GM21619 (cell line): ENCODE measurements around the gene PDLIM3.
"Not testable (repeated sequence)": the region's sequence is repeated elsewhere in the genome, so short reads cannot be mapped to it uniquely, and the experiment has no call there.

Source experiments
- ATAC-seq: cut with Tn5 transposase; IDR thresholded peaks from one replicate; pipeline ENCODE4 v1.9.1; 2021; ENCODE audit not compliant: unreplicated experiment

The PDLIM3 gene

DNA sequence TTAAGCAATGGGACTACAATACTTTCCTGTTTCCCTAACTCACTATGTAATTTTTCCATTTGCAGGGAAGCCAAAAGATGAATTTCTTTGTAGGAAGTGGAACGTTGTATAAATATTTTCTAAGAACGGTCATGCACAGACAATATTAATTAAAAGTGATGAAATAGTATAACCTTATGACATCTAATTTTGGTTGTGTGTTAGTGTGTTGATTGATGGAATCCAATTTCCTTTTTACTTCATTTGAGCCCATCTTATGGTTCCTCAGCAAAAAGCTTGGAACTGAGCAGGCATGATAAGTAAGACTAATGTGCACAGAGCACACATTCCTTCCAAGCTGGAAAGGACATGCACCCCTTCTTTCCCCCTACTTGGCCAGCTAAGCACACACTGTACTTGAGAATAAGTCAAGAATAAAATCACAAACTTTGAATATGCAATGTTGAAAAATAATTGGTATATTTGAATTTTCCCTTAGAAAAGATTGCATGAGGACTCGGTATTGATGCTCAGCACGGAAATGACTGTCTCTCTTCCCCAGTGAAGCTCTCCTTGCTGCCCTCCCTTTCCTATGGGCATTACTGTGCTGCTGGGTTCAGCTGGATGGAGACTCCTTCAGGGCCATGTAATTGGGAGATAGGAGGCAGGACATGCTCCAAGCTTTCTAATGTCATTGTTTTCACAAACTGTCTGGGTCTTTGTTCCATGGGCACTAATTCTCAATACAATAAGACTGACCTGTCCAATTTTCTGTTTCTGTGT, 19.2 kb upstream of the PDLIM3 start:
- no peak for ATAC-seq

GRCh38 chr4:185552254-185552653, 16.9 kb upstream of the PDLIM3 start:
- no peak for ATAC-seq

GRCh38 chr4:185550933-185551332, 15.6 kb upstream of the PDLIM3 start:
- ATAC-seq: no peak

- ATAC-seq: no peak
Measured at GRCh38 chr4:185549095-185549639, 13.9 kb upstream of the PDLIM3 start.

DNA sequence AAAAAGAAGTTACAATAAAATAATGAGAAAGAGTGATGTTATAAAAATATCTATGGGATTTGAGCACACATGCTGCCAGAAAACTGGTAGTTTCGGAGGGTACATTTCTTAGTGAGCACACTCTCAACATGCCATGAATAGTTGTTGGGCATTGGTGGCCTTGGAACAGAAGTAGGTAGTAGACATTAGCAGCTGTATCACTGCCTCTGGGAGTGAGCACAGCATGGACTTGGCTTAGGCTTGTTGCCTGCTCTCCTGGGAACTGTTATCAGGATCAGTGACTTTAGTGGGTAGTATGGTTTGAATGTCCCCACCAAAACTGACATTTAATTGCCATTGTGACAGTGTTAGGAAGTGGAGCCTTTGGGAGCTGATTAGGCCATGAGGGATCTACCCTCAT, 13.3 kb upstream of the PDLIM3 start:
- ATAC-seq: no peak

DNA sequence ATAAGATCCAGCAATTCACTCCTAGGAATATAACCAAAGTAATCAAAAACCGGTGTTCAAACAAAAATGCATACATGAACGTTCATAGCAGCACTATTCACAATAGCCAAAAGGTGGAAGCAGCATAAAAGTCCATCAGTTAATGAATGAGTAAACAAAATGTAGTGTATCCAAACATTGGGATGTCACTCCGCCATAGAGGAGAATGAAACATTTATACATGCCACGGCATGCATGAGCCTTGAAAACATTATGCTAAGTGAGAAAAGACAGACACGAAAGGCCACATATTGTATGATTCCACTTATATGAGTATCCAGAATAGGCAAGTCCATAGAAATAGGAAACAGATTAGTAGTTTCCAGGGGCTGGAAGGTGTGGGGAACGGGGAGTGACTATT, 11.0 kb upstream of the PDLIM3 start:
- ATAC-seq: no peak

DNA sequence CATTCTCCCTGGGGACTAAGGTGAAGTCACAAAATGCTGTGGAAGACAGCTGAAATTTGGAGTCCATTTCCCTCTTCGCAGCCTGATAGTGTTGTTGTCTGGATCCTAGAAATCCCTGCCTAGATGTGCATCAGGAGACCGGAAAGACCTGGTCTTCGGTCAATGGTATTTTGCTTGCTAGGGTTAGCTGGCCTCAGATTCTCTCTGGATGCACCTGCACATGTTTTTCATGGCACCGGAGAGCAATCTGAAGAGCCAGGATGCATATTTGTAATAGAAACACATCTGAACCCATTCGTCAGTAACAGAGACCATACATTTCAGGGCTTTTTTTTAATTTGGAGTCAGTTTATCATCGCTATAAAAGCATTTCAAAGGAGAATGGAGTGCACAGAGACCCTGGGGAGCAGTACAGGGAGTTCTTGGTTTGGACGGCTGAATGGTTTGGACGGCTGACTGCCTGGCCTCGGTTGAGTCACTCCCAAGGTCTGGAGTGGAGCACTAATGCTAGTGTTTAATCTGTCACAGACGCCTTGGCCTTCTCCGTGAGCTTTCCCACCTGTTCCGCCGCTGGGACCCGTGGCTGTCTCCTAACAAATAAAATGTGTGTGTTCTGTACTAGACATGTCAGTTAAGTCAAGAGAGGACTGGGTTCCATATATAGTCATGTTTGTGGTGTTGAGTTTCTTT, 7.5 kb upstream of the PDLIM3 start:
- ATAC-seq: no peak

GRCh38 chr4:185541251-185541727, 6.0 kb upstream of the PDLIM3 start:
- ATAC-seq: no peak

DNA sequence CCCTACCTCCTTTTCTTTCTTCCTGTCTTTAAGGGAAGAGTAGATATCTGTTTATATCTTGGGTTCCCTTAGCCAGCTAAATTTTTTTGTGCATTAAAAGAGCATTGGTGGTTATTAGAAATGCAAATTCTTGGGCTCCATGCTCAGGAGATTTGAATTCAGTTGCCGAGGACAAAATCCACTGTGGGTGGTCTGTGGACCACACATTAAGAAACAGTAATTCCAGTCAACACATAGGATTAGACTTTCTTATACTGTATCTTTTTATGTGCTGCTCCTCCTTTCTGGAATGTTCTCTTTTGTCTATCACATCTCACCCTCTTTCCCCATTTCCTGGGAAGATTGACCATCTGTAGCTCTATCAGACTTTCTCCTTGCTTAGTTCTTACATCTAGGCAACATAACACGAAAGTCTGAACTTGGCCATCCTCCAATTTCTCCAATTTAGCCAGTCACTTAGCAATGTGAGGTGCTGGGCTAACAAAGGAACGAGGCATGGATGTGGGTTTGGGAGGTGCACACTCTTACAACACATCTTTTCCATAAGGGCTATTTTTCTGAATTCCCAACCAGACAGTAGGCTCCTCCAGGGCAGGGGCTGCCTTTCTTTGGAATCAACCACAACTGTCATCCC, 5.3 kb upstream of the PDLIM3 start:
- ATAC-seq: no peak

GRCh38 chr4:185540040-185540439, 4.7 kb upstream of the PDLIM3 start:
- ATAC-seq: no peak

GRCh38 chr4:185538806-185539205, 3.5 kb upstream of the PDLIM3 start:
- no peak for ATAC-seq

GRCh38 chr4:185536411-185536709, 1.1 kb upstream of the PDLIM3 start:
- ATAC-seq: no peak

GRCh38 chr4:185535612-185536410, 504 bp upstream of the PDLIM3 start:
- no peak for ATAC-seq

DNA sequence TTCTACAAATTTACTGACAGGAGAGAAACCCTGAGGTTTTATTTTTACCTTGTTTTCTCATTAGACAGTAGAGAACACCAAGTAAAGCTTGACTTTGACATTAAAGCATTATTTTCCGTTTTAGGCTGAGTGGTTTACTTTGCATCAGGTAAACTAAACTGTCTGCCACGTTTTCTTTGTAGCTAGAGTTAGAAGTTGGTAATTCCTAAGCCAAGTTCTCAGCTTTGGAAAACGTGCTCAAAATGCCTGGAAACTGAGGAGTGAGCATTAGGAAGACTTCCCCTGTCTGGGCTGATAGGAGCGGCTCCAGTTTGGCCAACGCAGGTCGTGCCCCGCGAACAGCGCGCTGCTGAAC, 819 bp downstream of the PDLIM3 start:
- no peak for ATAC-seq

GRCh38 chr4:185532795-185533324, 2.4 kb downstream of the PDLIM3 start:
- ATAC-seq: no peak

DNA sequence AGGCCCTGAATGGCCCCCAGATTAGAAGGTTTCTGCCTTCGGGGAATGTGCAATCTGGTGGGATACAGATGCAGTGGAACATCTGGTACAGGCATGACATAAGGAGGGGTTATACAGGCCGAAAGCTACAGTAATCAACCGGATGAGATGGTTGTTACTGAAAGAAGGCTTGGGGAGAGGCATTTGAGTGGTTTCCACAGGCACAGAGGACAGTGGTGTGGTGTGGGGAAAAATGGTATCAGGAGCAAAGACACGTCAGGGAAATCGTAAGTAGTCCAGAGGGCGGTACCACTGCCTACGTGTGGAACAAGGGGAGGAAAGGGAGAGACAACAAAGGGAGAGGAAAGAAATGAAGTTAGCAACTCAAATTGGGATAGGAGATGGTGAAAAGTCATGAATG, 3.0 kb downstream of the PDLIM3 start:
- no peak for ATAC-seq

- ATAC-seq: not testable (repeated sequence)
Measured at GRCh38 chr4:185531654-185532053, 3.7 kb downstream of the PDLIM3 start.

DNA sequence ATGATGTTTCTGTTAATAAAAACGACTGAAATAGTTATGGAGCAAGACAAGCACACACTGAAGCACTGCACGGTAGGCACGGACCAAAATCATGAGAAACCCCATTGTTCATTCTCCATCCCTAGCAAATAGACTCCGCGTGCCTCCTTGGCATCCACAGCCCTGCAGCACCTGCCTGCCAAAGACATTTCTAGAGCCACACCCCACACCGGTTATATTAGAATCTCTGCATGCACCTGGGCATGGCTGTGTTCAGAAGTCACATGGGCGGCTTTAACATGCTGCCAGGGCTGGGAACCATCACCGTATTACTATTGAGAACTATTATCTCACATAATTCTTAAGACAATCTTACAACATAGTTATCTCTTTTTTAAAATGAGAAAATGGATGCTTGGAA, 5.9 kb downstream of the PDLIM3 start:
- no peak for ATAC-seq

GRCh38 chr4:185524888-185525863, 10.1 kb downstream of the PDLIM3 start:
- no peak for ATAC-seq

- ATAC-seq: no peak
Measured at GRCh38 chr4:185523862-185524261, 11.4 kb downstream of the PDLIM3 start.
